Hematopoietic multipotent progenitor cell treated with erythropoietin and hydrocortisone succinate and interleukin-3 and kit ligand, for 6 days (in vitro differentiated cells): ENCODE data around the gene PCDH9.

Experiments used
- DNase-seq: peaks from one replicate; pipeline ENCODE4 v3.0.0-alpha.2; 2015

PCDH9 gene

DNA sequence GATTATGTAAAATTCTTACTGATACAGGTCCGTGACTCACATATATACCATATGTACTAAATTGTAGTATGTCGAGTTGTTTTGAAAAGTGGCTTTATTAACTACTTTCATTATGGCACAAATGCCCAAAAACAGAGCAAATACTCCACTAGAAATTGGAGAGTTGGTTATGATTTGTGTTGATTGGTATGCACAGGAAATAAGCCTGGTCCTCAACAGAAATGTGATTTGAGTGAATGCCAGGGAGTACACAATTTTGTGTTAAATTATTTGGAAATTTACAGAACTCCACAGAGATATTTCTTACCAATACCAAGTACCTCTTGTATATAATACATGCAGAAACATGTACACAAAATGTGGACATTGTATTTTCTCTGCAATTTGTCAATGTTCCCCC, 676.7 kb downstream of the PCDH9 start:
- no peak for DNase-seq

GRCh38 chr13:66551128-66551527, 679.0 kb downstream of the PCDH9 start:
- DNase-seq: no peak

GRCh38 chr13:66547685-66548084, 682.5 kb downstream of the PCDH9 start:
- DNase-seq: no peak

DNA sequence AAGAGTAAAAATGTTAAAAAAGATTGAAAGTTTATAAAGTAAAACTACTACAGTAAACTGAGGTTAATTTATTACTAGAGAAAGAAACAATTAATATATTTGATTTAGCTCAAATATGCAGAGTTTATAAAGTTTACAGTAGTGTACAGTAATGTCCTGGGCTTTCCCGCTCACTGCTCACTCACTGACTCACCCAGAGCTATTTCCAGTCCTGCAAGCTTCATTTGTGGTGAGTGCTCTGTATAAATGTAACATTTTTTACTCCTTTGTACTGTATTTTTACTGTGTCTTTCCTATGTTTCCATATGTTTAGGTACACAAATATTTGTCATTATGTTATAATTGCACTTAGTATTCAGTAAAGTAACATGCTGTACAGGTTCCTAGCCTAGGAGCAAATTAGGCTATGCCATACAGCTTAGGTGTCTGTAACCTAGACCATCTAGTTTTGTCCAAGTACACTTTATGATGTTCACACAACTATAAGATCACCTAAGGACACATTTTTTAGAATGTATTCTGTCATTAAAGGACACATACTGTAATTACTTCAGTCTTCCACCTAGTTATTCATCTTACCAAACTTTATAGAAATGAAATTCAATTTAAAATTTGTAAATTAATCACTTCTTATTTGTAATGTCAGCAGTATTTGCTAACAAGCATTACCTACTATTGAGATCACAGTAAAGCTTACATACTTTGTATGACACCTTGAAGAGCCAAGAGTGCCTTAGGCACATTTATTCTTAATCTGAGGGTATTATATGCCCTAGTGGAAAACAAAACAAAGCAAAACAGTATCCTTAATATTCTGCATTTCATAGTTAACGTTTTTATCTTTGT, 683.4 kb downstream of the PCDH9 start:
- DNase-seq: no peak

DNA sequence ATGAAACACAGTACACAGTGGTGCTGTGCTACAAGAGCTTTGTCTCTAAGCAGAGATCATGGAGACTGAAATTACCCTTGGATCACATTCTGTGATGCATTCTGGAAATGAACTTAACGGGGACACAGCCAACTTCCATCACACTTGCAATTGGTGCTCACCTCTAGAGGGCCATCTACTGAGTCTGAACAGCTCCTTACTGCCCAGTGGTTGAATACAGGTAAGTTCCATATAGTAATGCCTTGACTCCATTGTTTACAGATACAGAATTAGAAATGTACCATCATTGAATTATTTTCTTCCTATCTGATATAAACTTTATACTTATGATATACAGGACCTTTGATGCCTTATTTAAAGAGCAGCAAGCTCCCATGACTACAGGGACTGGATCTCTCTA, 686.4 kb downstream of the PCDH9 start:
- no peak for DNase-seq

- no peak for DNase-seq
Measured at GRCh38 chr13:66537417-66537816, 692.7 kb downstream of the PCDH9 start.

DNA sequence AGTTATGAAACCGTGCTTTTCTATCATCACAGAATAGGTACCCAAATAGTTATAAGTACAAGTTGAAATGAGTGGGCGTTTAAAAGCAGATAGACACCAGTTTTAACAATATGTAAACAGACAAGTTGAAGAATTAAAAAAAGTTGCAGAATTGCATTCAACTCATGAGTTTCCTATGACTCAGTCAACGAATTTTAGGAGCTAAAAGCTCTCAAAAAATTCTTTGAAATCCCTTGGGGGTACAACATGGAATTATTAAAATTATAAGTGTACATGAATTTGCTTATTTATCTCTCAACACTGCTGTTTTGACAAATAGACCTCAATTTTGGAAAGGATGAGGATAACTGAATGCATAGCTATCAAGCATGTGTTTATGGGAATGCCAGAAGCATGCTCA, 693.4 kb downstream of the PCDH9 start:
- DNase-seq: no peak

GRCh38 chr13:66534561-66534960, 695.6 kb downstream of the PCDH9 start:
- no peak for DNase-seq

DNA sequence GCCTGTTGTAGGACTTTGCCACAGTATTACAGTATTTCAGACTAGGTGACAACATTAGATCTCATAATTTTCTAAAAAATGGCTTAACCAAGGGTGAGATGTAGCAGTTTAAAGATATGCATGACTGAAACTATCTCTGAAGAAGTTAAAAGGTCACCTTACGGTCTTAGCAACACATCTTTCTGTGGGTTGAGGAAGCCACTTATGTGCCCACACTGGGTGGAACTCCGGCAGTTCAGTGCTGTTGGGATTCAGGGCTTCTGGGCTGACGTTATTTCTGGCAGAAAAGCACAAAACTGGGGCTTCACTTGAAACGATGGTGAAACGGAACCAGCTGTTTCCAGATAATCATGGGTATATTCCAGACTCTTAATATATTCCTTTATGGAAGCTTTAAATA, 697.3 kb downstream of the PCDH9 start:
- no peak for DNase-seq

- DNase-seq: no peak
Measured at GRCh38 chr13:66532146-66532545, 698.0 kb downstream of the PCDH9 start.

DNA sequence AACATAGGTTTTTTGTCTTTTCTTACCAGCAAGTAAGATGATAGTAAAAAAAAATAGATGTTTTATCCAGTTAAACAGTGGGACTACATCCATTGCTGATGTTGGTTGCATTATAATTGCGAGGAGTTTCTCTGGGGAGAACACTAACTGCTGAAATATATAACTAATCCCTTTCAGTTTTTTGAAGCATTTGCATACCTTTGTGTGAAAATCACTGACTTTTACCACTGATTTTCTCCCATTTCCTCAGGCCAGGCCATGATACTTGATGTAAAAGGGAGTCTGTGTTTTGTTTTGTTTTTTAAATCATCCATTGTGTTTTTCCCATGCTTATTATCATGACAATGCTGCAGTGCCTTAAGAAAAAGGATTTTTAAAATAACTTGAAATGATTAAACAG, 699.5 kb downstream of the PCDH9 start:
- DNase-seq: no peak

DNA sequence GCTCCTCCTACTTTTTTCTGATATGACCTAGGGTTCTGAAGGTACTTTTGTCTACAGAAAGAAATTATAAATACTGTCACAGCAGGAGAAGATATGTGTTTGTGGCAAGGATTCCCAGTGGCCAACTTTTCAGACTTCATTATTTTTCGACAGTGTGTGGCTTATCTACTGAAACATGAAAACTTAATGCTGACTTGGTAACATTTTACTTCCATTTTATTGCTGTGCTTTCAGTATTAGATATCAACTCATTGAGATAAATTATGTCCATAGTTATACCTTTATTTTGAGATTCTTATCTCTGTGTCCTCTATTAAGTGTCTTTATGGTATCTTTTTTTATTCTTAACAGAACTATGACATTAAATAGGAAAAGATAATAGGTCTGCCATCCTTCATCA, 700.0 kb downstream of the PCDH9 start:
- DNase-seq: no peak

DNA sequence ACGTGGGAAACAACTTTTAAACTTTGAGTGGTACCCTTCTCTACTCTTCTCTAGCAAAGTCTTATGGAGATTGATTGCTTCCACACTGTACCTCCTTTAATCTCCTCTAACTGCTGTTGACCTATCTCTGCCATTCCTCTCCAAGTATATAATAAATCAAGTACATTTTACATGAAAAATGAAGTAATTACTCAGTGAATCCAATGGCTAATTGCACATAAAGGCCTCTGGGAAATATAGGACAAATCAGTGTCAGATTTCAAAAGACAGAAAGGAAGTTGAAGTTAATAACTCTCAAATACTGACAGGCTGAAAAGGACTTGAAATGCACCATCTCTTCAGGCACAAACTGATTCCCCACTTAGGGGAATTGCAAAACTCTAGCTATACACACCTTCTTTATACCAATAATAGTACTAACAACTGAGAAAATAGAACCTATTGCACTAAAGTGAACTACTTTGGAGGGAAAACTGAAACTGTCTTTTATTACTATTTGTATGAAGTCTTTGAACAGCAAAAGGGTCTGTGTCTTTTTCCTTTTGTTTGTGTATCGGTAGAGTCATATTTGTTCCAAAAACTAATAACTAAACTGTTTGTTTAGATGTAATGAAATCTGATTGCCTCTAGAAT, 701.1 kb downstream of the PCDH9 start:
- DNase-seq: no peak

DNA sequence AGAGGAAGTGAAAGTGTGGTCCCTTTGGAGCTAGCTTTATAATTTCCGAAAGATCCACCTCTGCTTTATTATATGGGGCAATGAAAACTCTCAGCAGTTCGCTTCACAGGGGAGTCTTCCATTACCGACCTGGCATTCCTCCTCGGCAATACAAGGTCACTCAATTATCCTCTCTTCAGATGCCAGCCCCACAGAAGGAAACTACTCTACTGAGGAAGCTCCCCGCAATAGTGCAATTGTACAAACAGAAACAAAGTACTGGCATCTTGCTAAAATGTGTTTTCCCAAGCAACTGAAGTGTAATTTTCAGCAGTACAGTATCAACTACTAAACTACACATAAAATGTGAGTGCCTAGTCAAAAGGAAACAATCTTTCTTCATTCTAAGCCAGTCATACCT, 702.0 kb downstream of the PCDH9 start:
- DNase-seq: no peak

DNA sequence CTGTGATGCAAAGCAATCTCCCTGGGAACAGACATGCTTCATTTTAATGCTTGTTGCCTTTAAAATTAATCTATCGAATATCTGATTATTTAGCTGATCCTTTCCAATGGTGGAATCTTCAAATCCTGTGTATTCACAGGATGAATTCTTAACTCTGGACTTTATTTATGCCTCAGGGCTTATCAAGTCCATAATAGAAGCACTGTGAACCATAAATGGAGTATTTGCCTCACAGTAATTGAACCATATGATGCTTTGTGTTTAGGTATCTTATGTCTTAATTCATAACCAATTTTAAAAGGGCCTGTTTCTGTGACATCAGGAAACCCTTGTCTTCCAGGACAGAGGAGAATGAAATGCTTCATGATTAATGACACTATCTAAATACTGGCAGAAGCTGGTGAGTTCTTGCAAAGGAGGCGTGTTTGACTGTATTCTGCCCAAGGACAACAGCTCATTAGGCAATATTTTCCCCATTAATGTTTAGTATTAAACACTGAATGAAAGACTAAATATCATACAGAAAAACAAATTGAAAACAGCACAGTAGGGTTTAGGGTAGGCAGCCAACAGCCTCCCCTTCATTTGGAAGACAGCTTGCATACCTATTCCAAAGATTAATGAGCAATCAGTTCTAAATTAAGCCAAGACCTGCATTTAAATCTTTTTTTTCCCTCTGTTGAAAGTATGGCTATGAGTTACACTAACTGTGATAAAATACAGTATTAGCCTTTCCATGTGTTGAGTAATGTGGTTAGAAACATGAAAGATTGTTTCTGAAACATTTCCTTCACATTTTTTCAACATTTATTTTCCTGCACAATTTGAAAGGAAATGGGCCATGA, 709.4 kb downstream of the PCDH9 start:
- no peak for DNase-seq

GRCh38 chr13:66519259-66519658, 710.9 kb downstream of the PCDH9 start:
- DNase-seq: no peak

DNA sequence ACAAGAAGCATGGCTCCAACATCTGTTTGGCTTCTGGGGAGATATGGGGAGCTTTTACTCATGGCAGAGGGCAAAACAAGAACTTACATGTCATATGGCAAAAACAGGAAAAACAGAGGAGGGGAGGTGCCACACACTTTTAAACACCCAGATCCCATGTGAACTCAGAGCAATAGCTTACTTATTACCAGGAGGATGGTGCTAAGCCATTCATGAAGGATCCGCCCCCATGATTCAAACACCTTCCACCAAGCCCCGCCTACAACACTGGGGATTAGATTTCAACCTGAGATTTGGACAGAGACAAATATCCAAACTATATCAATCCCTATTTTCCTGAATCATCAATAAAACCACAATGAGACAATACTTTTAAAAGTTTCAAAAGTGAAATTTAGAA, 712.1 kb downstream of the PCDH9 start:
- DNase-seq: no peak

GRCh38 chr13:66513728-66514127, 716.4 kb downstream of the PCDH9 start:
- no peak for DNase-seq

DNA sequence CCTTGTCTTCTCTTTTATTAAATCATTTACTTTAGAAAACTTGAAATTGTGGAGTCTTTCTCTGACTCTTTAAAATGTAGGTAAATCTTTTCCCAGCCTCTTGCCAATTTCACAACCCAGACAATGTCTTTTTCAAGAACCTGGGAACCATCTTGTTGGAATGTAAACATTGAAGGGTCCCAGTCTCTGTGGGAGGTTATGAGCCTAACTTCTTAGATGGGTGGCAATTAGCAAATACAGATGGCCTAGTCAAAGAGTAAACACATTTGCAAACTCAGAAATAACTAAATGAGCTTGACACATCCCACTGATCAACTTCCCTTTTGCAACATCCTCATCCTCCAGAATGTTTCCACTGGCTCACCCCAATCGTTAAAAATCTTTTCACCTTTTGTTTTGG, 721.0 kb downstream of the PCDH9 start:
- DNase-seq: no peak

- DNase-seq: no peak
Measured at GRCh38 chr13:66508153-66508909, 721.8 kb downstream of the PCDH9 start.

- DNase-seq: no peak
Measured at GRCh38 chr13:66506979-66507378, 723.2 kb downstream of the PCDH9 start.

DNA sequence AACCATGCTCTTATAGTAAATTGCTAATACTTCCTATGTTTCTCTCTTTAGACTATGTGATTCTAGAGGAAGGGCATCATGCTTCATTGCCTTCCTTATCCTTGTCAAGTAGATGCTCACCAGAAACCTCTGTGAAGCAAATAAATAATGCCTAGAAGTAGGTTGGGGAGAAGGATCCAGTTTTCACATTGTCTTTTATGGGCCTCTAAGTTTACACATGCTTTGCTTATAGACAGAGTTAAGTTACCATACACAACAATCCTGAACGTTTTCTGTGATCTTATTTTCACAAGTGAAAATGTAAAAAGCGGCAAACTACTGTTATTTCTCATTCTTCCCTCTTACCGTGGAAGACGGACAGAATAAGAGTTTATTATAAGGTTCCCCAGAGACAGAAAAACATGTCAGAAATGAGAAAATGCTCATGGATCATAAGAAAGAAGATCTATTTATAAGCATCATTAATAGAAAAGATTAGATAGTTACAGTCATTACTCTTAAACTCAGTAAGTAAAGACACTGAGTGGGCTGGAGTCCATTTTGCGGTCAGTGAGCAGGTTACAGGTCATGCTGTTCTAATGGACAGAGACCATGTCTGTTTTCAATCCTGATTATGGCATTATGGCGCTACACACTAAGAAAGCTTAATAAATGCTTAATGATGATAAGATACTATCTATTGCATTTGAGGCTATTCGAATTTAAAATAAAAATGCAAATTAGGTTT, 723.9 kb downstream of the PCDH9 start:
- DNase-seq: no peak
